Activated CD4-positive, alpha-beta T cell treated with anti-CD3 and anti-CD28 coated beads for 1 hour (primary cell): ENCODE results near the gene NME3.
"Not testable (repeated sequence)": the region's sequence is repeated elsewhere in the genome, so short reads cannot be mapped to it uniquely, and the experiment has no call there.

Source experiments
- DNase-seq: peaks from one replicate; pipeline ENCODE4 v3.0.0-alpha.2; 2020

NME3 gene

GRCh38 chr16:1745900-1746692 lies 25.2 kb downstream of the NME3 start:
- no peak for DNase-seq

- no peak for DNase-seq
Observed at GRCh38 chr16:1745181-1745899, 26.0 kb downstream of the NME3 start.

GRCh38 chr16:1744338-1744840 lies 27.0 kb downstream of the NME3 start:
- DNase-seq: no peak

- no peak for DNase-seq
Observed at GRCh38 chr16:1743376-1744337, 27.7 kb downstream of the NME3 start.

GRCh38 chr16:1741553-1742165 lies 29.7 kb downstream of the NME3 start:
- DNase-seq: no peak

GRCh38 chr16:1740781-1741490 lies 30.4 kb downstream of the NME3 start:
- no peak for DNase-seq

GRCh38 chr16:1740234-1740633 lies 31.1 kb downstream of the NME3 start:
- DNase-seq: no peak

GRCh38 chr16:1734816-1735215 lies 36.5 kb downstream of the NME3 start:
- DNase-seq: no peak

GRCh38 chr16:1734123-1734522 lies 37.2 kb downstream of the NME3 start:
- DNase-seq: no peak

GRCh38 chr16:1732551-1732987 lies 38.8 kb downstream of the NME3 start:
- DNase-seq: not testable (repeated sequence)

GRCh38 chr16:1732071-1732470 lies 39.3 kb downstream of the NME3 start:
- no peak for DNase-seq

GRCh38 chr16:1731603-1732002 lies 39.7 kb downstream of the NME3 start:
- DNase-seq: no peak

GRCh38 chr16:1731073-1731472 lies 40.3 kb downstream of the NME3 start:
- DNase-seq: no peak

GRCh38 chr16:1729445-1729844 lies 41.9 kb downstream of the NME3 start:
- DNase-seq: no peak

GRCh38 chr16:1729026-1729425 lies 42.3 kb downstream of the NME3 start:
- no peak for DNase-seq

- DNase-seq: no peak
Observed at GRCh38 chr16:1727651-1728624, 43.4 kb downstream of the NME3 start.

GRCh38 chr16:1726661-1727502 lies 44.5 kb downstream of the NME3 start:
- no peak for DNase-seq

- no peak for DNase-seq
Observed at GRCh38 chr16:1724491-1724890, 46.9 kb downstream of the NME3 start.

GRCh38 chr16:1723450-1724147 lies 47.7 kb downstream of the NME3 start:
- DNase-seq: no peak
